Stimulated activated CD4-positive, alpha-beta T cell treated with anti-CD3 and anti-CD28 coated beads, TNF-alpha, amount 100 ng/mL, for 24 hours (primary cell): ENCODE data around the gene SLC5A6.
"Not testable (repeated sequence)": the region's sequence is repeated elsewhere in the genome, so short reads cannot be mapped to it uniquely, and the experiment has no call there.

Experiments used
- DNase-seq, 3 experiments: peaks; one replicate each; pipeline ENCODE4 v3.0.0-alpha.2; 2020; ENCODE audit warnings: low read depth in 3 of 3

Gene SLC5A6

DNA sequence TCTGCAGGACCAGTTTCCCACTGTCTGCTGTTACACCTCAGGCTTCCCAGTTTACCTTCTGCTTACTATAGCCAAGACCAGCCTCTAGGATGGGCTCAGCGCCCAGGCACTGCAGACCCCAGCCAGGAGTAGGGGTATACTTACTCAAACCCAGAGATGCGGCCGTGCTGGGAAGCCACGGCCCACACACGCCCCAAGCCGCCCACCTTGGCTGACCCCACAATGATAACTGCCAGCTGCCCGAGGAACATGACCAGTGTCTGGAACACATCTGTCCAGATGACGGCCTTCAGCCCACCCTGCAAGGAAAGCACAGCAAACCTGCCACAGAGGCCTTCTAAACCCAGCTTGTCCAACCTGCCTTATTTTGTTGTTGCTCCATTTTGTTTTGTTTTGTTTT, 6.9 kb downstream of the SLC5A6 start:
- no peak for DNase-seq

DNA sequence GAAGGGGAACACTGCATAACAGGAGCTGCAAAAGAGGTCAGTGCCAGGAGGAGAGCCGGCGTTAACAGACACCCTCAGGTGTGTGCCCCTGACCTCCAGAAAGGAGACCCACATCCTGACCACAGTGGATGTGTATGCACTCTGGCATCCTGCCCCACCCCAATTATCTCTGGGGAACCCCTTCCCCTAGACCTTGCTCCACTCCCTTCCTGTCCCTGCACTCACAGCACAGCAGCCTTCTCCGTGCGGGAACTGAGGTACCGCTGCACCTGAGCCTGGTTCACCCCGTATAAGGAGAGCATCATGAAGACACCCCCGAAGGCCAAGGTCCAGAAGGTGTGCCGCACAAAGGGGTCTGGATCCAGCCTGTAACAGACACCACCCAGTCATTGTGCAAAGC, 7.5 kb downstream of the SLC5A6 start:
- DNase-seq, result no peak

DNA sequence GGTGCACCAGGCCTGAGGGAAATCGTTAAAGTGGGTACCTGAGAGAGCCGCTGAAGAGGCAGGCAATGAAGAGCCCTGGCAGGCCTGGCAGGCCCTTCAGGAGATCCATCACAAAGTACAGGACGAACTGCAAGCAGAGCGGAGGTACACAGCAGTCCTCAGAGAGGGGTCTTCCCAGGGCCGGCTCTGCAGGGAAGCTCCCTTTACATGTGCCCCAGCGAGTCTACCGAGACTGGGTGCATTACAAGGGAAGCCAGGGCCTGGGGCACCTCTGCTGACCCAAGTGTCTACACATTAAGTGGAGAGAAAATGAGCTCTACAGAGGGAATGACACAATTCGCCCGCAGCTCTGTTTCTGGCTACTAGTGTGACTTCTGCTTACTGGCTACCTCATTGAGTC, 8.3 kb downstream of the SLC5A6 start:
- DNase-seq, result no peak

DNA sequence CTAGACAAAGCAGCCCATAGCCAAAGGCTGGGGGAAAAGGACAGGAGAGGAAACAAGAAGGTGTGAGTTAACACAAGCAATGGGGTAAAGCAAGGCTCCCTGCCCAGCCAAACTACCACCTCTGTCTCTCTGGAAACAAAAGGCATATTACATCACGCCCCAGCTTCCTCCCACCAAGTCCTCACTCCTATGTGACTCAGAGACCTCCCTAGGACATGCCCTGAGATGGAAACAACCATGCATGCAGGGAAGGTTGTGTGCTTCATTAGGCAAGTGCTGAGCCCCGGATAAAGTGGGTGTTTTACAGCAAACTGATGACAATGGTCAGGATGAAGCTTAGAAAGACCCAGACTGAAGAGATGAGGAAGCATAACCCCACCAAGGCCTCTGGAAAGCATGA, 9.2 kb downstream of the SLC5A6 start:
- DNase-seq, result no peak

DNA sequence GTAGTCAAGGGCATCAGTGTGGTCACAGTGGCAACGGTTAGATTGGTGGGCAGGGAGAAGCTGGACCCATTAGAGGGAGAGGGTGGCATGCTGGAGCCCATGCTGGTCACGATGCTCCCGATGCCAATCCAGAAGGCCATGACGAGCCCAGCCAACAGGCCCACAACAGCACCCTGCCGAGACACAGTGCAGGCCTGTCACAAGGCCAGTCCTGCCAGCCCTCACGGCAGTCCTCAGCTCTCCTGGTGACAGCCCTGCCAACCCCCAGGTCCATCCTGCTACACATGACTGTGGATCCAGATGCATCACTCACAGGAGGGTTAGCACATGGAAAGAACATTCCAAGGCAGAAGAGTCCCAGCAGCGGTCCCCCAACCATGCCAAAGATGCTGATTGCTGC, 10.4 kb downstream of the SLC5A6 start:
- DNase-seq, result no peak

DNA sequence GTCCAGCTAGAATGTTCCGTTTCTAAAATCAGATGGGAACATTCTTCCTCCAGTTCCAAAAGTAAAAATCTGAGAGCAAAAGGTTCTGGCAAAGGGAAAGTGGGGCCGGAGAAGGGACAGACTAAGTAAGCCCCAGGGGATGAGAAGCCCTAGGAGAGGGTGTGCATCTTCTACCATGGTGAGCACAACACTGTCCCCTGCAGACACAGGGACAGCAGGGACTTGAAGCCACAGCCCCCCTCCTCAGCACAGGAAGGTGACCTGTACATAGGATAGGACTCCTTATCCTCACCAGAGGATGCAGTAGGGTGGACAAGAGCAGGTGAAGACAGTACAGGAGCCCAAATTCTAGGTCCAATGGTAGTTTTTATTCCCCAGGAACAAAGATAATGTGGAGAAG, 12.8 kb downstream of the SLC5A6 start:
- no peak for DNase-seq

DNA sequence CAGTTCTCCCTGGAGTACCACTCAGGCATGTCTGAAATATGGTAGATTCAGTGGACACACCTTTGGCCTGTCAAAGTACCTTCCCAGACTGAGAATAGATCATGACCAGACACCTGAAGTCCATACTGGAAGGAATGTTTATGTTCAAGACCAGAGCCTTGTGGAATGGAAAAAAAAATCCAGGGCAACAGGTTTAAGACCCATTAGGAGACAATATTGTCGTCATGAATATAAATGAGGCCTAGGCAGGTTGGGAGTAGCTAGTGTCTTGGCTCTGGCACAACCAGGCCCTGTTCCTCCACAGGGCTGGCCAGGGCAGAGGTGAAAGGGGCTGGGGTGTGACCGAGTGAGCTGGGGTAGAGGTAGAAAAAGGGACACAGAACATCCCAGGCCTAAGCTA, 13.4 kb downstream of the SLC5A6 start:
- DNase-seq, result no peak

DNA sequence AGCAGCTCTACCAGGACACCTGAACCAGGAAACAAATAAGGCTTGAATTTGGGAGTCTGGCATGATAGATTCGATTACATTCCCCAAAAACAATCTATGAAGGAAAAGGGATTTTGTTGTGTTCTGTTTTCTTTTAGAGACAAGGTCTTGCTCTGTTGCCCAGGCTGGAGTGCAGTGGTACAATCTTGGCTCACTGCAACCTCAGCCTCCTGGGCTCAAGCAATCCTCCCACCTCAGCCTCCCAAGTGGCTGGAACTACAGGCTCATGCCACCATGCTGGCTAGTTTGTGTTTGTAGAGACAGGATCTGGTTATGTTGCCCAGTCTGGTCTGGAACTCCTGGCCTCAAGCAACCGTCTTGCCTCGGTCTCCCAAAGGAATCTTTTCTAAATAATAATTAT, 14.0 kb downstream of the SLC5A6 start:
- not testable (repeated sequence) for DNase-seq

DNA sequence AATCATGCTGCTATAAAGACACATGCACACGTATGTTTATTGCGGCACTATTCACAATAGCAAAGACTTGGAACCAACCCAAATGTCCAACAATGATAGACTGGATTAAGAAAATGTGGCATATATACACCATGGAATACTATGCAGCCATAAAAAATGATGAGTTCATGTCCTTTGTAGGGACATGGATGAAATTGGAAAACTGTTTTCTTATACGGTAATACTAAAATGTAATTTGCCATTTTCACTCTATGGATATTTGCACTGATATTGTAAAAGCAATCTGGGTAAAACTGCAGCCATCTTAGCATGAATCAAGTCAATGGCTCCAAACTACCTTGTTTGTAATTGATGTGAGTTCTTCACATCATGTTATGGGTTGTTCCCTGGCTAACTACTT, 16.3 kb downstream of the SLC5A6 start:
- DNase-seq, result not testable (repeated sequence)

DNA sequence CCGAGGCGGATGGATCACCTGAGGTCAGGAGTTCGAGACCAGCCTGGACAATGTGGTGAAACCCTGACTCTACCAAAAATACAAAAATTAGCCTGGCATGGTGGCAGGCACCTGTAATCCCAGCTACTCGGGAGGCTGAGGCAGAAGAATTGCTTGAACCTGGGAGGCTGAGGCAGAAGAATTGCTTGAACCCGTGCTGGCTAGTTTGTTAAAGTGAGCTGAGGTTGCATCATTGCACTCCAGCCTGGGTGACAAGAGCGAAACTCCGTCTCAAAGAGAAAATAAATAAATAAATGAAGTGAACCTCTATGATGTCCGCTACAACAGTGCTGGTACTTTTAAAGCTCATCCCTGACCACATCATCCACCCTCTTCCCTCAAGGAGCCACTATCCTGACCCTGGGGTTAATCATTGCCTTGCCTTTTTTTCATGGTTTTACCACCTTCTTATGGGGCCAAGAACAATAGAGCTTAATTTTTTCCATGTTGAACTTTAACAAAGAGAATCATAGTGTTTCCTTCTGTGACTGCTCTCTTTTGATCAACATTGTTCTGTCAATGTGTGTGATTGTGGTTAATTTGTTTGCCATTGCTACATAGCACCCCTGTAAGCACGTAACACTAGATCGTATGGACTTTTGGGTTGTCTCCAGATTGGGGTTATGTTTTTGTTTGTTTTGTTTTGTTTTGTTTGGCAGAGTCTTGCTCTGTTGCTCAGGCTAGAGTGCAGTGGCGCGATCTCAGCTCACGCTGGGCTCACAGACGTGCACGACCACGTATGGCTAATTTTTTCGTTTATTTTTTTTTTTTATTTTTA, 17.3 kb downstream of the SLC5A6 start:
- DNase-seq, result no peak

DNA sequence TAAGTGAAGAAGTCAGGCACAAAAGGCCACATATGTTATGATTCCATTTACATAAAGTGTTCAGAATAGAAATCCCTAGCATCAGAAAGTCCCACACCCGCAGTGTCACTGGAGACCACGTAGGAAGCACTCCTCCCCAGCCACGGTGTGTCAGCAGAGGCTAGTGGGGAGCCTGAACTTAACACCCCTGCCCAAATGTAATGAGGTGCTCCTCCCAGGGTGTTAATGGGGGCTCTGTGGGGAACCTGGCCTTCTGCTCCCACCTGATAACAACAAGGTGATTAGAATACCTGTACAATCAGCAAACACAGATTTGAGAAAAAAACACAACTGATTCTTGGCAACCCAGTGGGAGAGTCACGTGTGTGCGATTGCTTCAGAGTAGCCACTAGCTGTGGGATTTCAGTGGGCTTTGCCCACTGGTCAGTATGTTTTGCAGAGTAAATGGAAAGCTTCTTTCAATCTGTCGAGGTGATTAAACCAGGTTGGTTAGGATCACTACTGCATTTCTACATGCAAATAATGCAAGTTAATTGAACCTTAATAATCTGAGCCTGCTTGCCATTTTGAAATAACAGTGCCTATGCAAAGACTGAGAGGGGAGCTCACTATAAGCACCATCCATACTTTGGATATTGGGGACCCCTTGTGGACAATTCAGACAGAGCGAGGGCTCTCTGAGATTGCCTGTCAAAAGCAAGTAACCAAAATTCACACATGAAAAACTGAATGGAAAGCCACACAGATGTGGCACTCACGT, 20.8 kb downstream of the SLC5A6 start:
- peak in 2 of 3 experiments; percentile 13 to 35 for DNase-seq

DNA sequence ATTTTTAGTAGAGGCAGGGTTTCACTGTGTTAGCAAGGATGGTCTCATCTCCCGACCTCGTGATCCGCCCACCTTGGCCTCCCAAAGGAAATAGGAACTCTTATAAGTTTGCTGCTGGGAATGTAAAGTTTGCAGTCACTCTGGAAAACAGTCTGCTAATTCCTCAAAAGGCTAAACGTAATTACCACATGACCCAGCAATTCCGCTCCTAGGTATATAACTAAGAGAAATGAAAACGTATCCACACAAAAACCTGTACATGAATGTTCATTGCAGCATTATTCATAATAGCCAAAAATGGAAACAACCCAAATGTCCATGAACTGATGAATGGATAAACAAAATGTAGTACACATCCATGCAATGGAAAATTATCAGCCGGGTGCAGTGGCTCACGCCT, 22.1 kb downstream of the SLC5A6 start:
- no peak for DNase-seq

DNA sequence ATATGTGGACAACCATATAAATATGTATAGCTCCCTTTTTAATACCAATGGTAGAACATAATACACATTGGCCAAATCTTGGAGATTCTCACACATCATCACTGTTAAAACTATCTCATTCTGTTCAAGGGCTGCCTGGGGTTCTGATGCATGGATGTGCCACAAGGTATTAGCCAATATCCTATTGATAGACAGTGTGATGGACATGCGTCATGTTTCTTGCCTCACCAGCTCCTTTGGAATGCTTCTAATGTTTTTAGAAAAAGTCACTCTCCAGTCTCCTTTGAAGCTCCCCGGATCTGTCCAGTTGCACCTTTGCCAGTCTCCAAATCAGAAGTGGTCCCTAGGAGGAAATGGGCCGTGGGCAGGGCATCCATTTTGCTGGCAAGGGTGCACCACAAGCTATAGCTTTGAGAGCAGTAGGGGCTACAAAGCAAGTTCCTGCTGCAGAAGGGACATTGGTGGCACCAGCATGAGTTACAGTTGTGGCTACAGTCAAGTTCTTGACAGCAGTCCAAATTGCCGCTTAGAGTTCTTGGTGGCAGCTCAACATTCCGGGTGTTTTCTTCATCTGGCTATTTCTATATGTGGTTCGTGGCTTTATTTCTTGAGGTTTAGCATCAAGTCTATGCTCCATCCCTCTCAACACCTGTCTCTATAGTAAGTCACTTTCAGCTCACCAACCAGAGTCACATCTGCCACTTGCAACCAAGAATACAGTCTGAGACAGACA, 25.3 kb downstream of the SLC5A6 start:
- no peak for DNase-seq

DNA sequence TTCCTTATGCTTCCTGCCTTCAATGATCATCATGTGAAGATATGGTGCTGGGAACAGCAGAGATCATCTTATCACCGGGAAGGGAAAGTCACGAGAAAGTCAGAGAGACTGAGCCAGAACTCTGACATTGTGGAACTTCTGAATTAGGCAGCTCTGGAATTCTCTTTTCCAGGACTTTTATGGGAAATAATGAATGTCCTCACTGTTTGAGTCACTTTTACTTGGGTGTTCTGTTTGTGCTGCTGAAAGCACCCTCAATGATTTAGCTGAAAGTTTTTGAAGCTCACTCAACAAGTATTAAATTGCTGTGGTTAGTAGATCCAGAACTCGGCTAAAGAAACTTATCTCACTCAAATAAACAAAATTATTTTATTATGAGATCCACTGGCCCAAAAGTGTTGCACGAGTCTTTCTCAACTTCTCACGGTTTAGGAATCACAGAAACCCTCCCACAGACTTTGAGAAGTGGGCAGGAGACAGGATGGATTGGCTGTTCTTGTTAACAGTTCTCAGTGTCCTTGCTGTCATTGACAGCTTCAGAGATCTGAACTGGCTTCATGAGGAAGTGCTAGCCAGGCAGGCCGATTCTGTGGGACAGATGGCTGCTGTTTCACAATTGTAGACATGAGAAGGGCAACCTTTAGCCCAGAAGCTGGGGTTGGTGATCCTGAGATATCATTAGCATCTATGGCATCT, 26.6 kb downstream of the SLC5A6 start:
- no peak for DNase-seq

DNA sequence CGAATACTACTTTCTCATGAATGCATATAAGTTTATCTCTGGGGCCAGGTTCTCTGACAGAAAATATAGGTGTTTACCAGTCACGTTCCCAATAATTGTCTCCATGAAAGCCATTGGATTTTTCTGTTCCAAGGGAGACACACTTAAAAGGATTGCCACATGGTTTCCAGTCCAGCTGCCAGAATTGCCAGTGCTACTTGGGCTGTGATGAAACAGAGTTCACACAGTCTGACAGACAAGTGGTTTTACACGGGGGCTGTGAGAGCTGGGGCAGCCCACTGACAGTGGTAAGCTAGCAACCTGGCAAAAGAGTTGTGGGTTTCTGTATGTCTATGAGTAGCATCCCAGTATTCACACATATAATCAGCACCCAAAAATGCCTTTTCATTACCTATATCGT, 28.0 kb downstream of the SLC5A6 start:
- no peak for DNase-seq

DNA sequence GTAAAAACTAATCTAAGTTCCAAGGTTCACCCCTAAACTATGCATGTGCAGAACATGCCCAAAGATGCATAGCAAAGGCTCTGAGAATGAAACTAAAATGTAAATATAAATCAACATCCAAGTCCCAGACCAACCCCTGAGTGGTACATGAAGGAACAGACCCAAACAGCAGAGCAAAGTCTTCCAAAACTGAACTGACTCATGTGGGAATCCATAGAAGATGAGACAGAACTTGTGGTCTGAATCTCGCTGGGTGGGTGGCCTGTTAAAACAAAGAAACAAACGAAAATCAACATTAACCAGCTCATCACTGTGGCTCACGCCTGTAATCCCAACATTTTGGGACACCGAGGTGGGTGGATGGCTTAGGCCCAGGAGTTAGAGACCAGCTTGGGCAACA, 29.7 kb downstream of the SLC5A6 start:
- DNase-seq, result no peak

DNA sequence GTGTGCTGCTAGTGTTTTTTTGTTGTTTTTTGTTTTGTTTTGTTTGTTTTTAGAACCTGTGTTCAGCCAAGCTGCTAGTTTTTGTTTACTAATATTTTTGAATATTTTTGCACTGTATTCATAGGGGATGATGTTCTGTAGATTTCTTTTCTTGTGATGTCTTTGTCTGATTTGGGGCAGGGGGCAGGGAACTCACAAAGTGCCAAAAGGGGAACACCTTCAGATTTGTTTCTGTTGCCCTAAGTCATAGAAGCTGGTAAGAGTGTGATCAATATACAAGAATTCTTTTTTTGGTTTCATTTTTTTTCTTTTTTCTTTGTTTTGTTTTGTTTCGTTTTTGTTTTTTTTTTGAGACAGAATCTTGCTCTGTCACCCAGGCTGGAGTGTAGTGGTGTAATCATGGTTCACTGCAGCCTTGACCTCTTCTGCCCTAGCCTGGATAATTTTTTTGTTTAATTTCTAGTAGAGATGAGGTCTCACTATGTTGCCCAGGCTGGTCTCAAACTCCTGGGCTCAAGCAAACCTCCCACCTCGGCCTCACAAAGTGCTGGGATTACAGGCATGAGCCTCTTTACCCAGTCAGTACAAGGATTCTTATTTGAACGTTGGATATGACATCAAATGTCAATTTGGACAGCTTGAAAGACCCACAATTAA, 32.6 kb downstream of the SLC5A6 start:
- DNase-seq, result no peak

DNA sequence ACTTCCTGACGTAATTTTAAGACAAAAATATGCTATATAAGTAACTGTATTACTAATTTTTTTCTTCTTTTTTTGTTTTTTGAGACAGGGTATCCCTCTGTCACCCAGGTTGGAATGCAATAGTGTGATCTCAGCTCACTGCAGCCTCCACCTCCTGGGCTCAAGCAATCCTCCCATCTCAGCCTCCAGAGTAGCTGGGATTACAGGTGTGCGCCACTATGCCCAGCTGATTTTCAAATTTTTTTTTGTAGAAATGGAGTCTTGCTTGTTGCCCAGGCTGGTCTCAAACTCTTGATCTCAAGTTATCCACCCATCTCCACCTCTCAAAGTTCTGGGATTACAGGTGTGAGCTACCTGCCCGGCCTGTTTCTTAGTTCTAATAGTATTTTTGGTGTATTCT, 33.6 kb downstream of the SLC5A6 start:
- DNase-seq, result no peak

DNA sequence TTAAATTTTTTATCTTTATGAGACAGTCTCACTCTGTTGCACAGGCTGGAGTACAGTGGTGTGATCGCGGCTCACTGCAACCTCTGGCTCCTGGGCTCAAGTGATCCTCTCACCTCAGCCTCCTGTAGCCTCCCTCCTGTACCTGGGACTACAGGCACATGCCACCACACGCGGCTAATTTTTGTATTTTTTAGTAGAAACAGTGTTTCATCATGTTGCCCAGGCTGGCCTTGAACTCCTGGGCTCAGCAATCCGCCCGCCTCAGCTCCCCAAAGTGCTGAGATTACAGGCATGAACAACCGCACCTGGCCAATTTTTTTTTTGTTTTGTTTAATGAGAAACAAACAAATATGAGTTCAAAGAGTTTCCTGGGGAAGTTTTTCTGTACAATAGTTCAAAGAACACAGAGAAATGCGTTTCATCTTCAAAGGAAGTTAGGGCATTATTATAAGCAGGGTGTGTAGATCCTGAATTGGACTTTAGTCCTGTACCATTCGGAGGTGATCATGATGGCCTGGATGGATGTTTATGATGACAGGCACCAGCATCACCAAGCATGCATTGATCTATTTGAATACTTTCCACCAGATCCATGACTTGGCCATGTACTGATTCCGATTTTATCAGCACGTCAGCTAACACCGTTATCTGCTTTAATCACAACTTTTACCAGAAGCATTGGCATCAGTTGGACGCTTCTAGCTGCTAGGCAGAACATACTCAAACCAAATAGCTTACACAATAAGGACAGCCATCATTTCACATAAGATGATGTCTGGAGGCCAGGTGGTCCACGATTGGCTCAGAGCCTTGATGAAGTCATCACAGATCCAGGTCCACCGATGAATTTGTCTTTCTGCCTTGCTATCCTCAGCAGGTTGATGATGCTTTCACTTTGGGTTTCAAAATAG, 34.4 kb downstream of the SLC5A6 start:
- DNase-seq, result no peak

DNA sequence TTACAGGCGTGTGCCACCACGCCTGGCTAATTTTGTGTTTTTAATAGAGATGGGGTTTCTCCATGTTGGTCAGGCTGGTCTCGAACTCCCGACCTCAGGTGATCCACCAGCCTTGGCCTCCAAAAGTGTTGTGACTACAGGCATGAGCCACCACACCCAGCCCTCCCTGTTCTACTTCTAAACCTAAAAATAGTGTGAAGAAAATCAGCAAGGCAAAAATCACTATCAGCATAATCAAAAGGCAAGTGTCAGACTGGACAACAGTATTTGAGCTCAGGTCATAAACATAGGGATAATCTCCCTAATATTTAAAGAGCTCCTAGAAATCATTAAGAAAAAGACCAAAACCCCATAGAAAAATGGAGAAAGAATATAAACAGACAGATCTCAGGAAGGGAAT, 36.3 kb downstream of the SLC5A6 start:
- not testable (repeated sequence) for DNase-seq
